ENCODE measurements around the gene ARHGEF2. TPM values are rescaled to one million over a fixed set of nuclear protein-coding genes. Genes with fewer than 3 reads are reported as not detected.
A peak's percentile ranks its signal among the peaks of the same experiment; 100 is the strongest.

The ARHGEF2 gene
- total and polyA plus RNA-seq, 2 of the 13 experiments (the other 11 are each of a cell fraction or from before 2014, with no cell fraction given): 16.1 to 32.1 TPM

GRCh38 chr1:155932081-155932480 lies 46.3 kb downstream of the ARHGEF2 start:
- H3K27ac ChIP-seq (ENCODE audit: extremely low read length, insufficient read depth, low read length): no peak overlapping the region
- peaks cover 4 to 51% of the 10 kb centered on the region in 2 experiments; a peak in 4 of 5 replicates for H3K36me3 ChIP-seq (replicated peaks in 1 of 2; ENCODE audit: control insufficient read depth in 1 of 2, insufficient read depth in 2 of 2, low read length in 2 of 2)
- H3K4me2 ChIP-seq (ENCODE audit: low read depth, low read length): peak overlapping the region; percentile 95
- peaks cover 26% of the 10 kb centered on the region; the same call in 1 of the 2 replicates for H4K20me1 ChIP-seq (ENCODE audit: insufficient read depth, low read length)
- H3K4me1 ChIP-seq (ENCODE audit: insufficient read depth, low read length): peaks cover 50% of the 10 kb centered on the region
- no peaks in the 10 kb centered on the region; a peak in 1 of 5 replicates for H3K27me3 ChIP-seq (ENCODE audit: control insufficient read depth in 1 of 2, insufficient read depth in 2 of 2, low read length in 2 of 2)
- ATAC-seq (no peak), FAIRE-seq (no peak), DNase-seq (ENCODE audit: low spot score) (no peak)
- peak overlapping the region; percentile 16; the same call in 1 of the 2 replicates for H3K9ac ChIP-seq (ENCODE audit: insufficient read depth, low read depth, low read length)
- intact Hi-C loops (cut with micrococcal nuclease; ENCODE audit: unreplicated experiment) (no loop called here), in situ Hi-C loops (cut with HindIII; ENCODE audit: extremely low pct_ligation_motif_present, low pct_unique_long_range_greater_than_20kb) (loop anchor here (10.0 kb wide), 1 partner anchor 53 kb away; no protein-coding TSS in a partner anchor)
- H3K9me3 ChIP-seq (ENCODE audit: low read length): no peaks in the 10 kb centered on the region
- ChIA-PET CTCF (ENCODE audit: low intra/inter-chr PET ratio, low total read pairs) (no interaction called here), POLR2A (interaction anchor here (0.9 to 3.5 kb wide), 8 partner anchors 8 to 89 kb away, joined by 3 to 28 read pairs (median 6); partner anchors contain the start of genes ARHGEF2 and SSR2)
- WGBS (ENCODE audit: low lambda C conversion rate): 88% methylated on average over 1 of the region's 1 CpG
- no peak overlapping the region for H2AFZ ChIP-seq (ENCODE audit: low read length)
- BruUV-seq (replicated peaks): no TSS peak
- H3K79me2 ChIP-seq (ENCODE audit: insufficient read depth, low read length): peaks cover 50% of the 10 kb centered on the region
- TF ChIP-seq ZNF30 (CRISPR knock-in tag; IDR thresholded peaks at IDR 0.05) (no peak), LCORL (IDR thresholded peaks at IDR 0.05) (no peak), LCORL (CRISPR knock-in tag; IDR thresholded peaks at IDR 0.05) (no peak), ZNF713 (CRISPR knock-in tag; IDR thresholded peaks at IDR 0.05) (no peak), FOXA1 (IDR thresholded peaks at IDR 0.05) (no peak), FOXA1 (CRISPR knock-in tag; IDR thresholded peaks at IDR 0.05) (no peak), KMT2A (CRISPR knock-in tag; IDR thresholded peaks at IDR 0.05) (no peak)
- H3K4me3 ChIP-seq (replicated peaks in 1 of 3; ENCODE audit: insufficient read depth in 1 of 3, low read depth in 2 of 3, low read length in 3 of 3): peak overlapping the region in 2 of 3 experiments; percentile 34 to 83; a peak in 2 of 6 replicates

- Histone ChIP-seq H3K4me3 (replicated peaks in 1 of 3; ENCODE audit: insufficient read depth in 1 of 3, low read depth in 2 of 3, low read length in 3 of 3) (peak overlapping the region in 2 of 3 experiments; percentile 34 to 83; a peak in 4 of 6 replicates), H3K79me2 (ENCODE audit: insufficient read depth, low read length) (peaks cover 54% of the 10 kb centered on the region), H3K27me3 (ENCODE audit: control insufficient read depth in 1 of 2, insufficient read depth in 2 of 2, low read length in 2 of 2) (no peaks in the 10 kb centered on the region; a peak in 1 of 5 replicates), H3K36me3 (replicated peaks in 1 of 2; ENCODE audit: control insufficient read depth in 1 of 2, insufficient read depth in 2 of 2, low read length in 2 of 2) (peaks cover 6 to 57% of the 10 kb centered on the region in 2 experiments; a peak in 4 of 5 replicates), H4K20me1 (ENCODE audit: insufficient read depth, low read length) (peaks cover 26% of the 10 kb centered on the region; the same call in 1 of the 2 replicates), H3K27ac (ENCODE audit: extremely low read length, insufficient read depth, low read length) (no peak overlapping the region), H3K4me1 (ENCODE audit: insufficient read depth, low read length) (peaks cover 50% of the 10 kb centered on the region), H3K9ac (ENCODE audit: insufficient read depth, low read depth, low read length) (peak overlapping the region; percentile 16; the same call in 1 of the 2 replicates), H2AFZ (ENCODE audit: low read length) (no peak overlapping the region), H3K9me3 (ENCODE audit: low read length) (no peaks in the 10 kb centered on the region), H3K4me2 (ENCODE audit: low read depth, low read length) (peak overlapping the region; percentile 95)
- ChIA-PET POLR2A (interaction anchor here (0.9 to 3.1 kb wide), 6 partner anchors 9 to 72 kb away, joined by 3 to 21 read pairs (median 6); partner anchors contain the start of gene SYT11), CTCF (ENCODE audit: low intra/inter-chr PET ratio, low total read pairs) (no interaction called here)
- BruUV-seq (replicated peaks): no TSS peak
- 94% methylated on average over 7 of the region's 7 CpGs for WGBS (ENCODE audit: low lambda C conversion rate)
- intact Hi-C loops (cut with micrococcal nuclease; ENCODE audit: unreplicated experiment): no loop called here
- no peak for DNase-seq (ENCODE audit: low spot score)
- in situ Hi-C loops (cut with HindIII; ENCODE audit: extremely low pct_ligation_motif_present, low pct_unique_long_range_greater_than_20kb): loop anchor here (10.0 kb wide), 1 partner anchor 53 kb away; no protein-coding TSS in a partner anchor
- ATAC-seq: no peak
- no peak for FAIRE-seq
- TF ChIP-seq MAFF (IDR thresholded peaks at IDR 0.05; ENCODE audit: low read depth, low read length): 0 out of 2 replicates have a peak, but pooled peaks have one; percentile 23
- no peak for TF ChIP-seq ZBTB8A (CRISPR knock-in tag; IDR thresholded peaks at IDR 0.05; ENCODE audit: borderline replicate concordance, low read depth)
- no peak for TF ChIP-seq ZGPAT (CRISPR knock-in tag; IDR thresholded peaks at IDR 0.05)
- no peak for TF ChIP-seq HINFP (CRISPR knock-in tag; IDR thresholded peaks at IDR 0.05; ENCODE audit: low read depth)
- no peak for TF ChIP-seq HNRNPH1 (optimal IDR thresholded peaks at IDR 0.05; ENCODE audit: low read depth, low read length)
- peak; percentile 57 for TF ChIP-seq RBFOX2 (IDR thresholded peaks at IDR 0.05; ENCODE audit: low read depth, low read length)
Observed at GRCh38 chr1:155931332-155932038, 46.9 kb downstream of the ARHGEF2 start.

Data from HepG2 (cell line).